A673 (cell line): ENCODE measurements around the gene CERS6.

Experiments used
- EZH2 ChIP-seq: fragments of 200-600 bp; sonication (generic); IDR thresholded peaks from 2 replicates; pipeline ENCODE4 v1.6.1; 2017; ENCODE audit warnings: borderline replicate concordance, low read depth, mild to moderate bottlenecking, mixed read lengths, antibody characterized with exemption, low read length; ENCODE audit not compliant: poor library complexity, severe bottlenecking
- TF ChIP-seq, protein P1 (sequence below): fragments of 300-800, 200-600 bp; sonication (generic); conservative IDR thresholded peaks from 2 replicates; pipeline ENCODE4 v1.5.1; 2017; ENCODE audit warnings: low read depth, mild to moderate bottlenecking, antibody characterized with exemption, low read length, moderate library complexity, mixed read lengths

DNA sequence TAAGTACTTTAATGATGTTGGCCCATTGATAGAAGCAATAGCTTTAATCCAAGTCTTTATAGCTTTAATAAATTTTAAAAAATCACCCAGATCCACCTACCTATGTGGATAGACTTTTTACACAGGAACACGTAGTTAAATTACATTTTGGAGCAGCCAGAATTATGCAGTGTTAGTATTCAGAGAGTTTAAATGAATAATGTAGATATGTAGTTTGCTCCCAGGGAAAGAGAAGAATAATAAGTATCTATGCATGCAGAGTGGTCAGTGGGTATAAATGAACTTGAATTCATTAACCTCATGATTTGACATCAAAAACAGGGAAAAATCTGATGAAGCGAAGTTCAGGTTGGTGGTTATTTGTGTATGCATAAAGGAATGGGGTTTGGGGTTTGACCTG is 146.3 kb downstream of the CERS6 start:
- TF ChIP-seq, protein P1, sequence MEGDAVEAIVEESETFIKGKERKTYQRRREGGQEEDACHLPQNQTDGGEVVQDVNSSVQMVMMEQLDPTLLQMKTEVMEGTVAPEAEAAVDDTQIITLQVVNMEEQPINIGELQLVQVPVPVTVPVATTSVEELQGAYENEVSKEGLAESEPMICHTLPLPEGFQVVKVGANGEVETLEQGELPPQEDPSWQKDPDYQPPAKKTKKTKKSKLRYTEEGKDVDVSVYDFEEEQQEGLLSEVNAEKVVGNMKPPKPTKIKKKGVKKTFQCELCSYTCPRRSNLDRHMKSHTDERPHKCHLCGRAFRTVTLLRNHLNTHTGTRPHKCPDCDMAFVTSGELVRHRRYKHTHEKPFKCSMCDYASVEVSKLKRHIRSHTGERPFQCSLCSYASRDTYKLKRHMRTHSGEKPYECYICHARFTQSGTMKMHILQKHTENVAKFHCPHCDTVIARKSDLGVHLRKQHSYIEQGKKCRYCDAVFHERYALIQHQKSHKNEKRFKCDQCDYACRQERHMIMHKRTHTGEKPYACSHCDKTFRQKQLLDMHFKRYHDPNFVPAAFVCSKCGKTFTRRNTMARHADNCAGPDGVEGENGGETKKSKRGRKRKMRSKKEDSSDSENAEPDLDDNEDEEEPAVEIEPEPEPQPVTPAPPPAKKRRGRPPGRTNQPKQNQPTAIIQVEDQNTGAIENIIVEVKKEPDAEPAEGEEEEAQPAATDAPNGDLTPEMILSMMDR = no peak
- no peak for TF ChIP-seq EZH2
